Astrocyte (in vitro differentiated cells and primary cell): ENCODE measurements around the gene VAV2.

Experiments used
- CTCF ChIP-seq: IDR thresholded peaks from 2 replicates; pipeline ENCODE4 v1.5.1; 2011; ENCODE audit warnings: low read depth, mild to moderate bottlenecking, inconsistent platforms, low read length, moderate library complexity; ENCODE audit not compliant: insufficient read depth
- EZH2 ChIP-seq: IDR thresholded peaks from 2 replicates; pipeline ENCODE4 v1.6.1; 2012; ENCODE audit warnings: mild to moderate bottlenecking, low read length, inconsistent platforms; ENCODE audit not compliant: insufficient read depth

GRCh38 chr9:133838859-133839507 lies 153.1 kb downstream of the VAV2 start:
- TF ChIP-seq EZH2, result no peak
- TF ChIP-seq CTCF, result no peak
